Astrocyte of the spinal cord (primary cell): ENCODE data around the gene TNS1.

Experiments
- DNase-seq: peaks from one replicate; pipeline ENCODE4 v3.0.0; 2011; ENCODE audit warnings: low read depth, low spot score
- H3K4me3 ChIP-seq: 2 replicates; pipeline ENCODE4 v1.5.1; 2011; ENCODE audit warnings: low read depth, mild to moderate bottlenecking, low read length, moderate library complexity
- CTCF ChIP-seq: IDR thresholded peaks from 2 replicates; pipeline ENCODE4 v1.5.1; 2012; ENCODE audit warnings: low read depth, mild to moderate bottlenecking, low read length, inconsistent platforms
- in situ Hi-C: cut with HindIII; loops from 2 replicates; pipeline ENCODE4 v1.10.0; 2017; ENCODE audit warnings: low sequenced_read_pairs

TNS1 gene

GRCh38 chr2:217857624-217858506 lies 144.9 kb downstream of the TNS1 start:
- DNase-seq: no peak
- H3K4me3 ChIP-seq: no peak overlapping the region
- no peak for TF ChIP-seq CTCF
- in situ Hi-C loops: no loop called here

GRCh38 chr2:217856871-217857270 lies 145.9 kb downstream of the TNS1 start:
- no peak for TF ChIP-seq CTCF
- no peak for DNase-seq
- in situ Hi-C loops: no loop called here
- no peak overlapping the region for H3K4me3 ChIP-seq

GRCh38 chr2:217856159-217856558 lies 146.6 kb downstream of the TNS1 start:
- H3K4me3 ChIP-seq: no peak overlapping the region
- no peak for TF ChIP-seq CTCF
- no peak for DNase-seq
- in situ Hi-C loops: no loop called here

- no peak overlapping the region for H3K4me3 ChIP-seq
- no peak for TF ChIP-seq CTCF
- in situ Hi-C loops: no loop called here
- DNase-seq: no peak
Measured at GRCh38 chr2:217854684-217855420, 147.9 kb downstream of the TNS1 start.

GRCh38 chr2:217853961-217854360 lies 148.8 kb downstream of the TNS1 start:
- no peak for TF ChIP-seq CTCF
- in situ Hi-C loops: no loop called here
- DNase-seq: no peak
- H3K4me3 ChIP-seq: no peak overlapping the region

GRCh38 chr2:217853301-217853881 lies 149.4 kb downstream of the TNS1 start:
- in situ Hi-C loops: no loop called here
- no peak for TF ChIP-seq CTCF
- no peak overlapping the region for H3K4me3 ChIP-seq
- no peak for DNase-seq
